AML-193 (cell line): Measurements from ENCODE around the gene GRB2.
"Not testable (repeated sequence)": the region's sequence is repeated elsewhere in the genome, so short reads cannot be mapped to it uniquely, and the experiment has no call there.

Source experiments
- DNase-seq, 2 experiments: peaks; one replicate each; lab custom pipeline; 2025; lab: John Stamatoyannopoulos, UW

GRB2 gene

GRCh38 chr17:75387771-75388170 lies 17.7 kb downstream of the GRB2 start:
- no peak for DNase-seq

GRCh38 chr17:75386430-75386829 lies 19.0 kb downstream of the GRB2 start:
- DNase-seq = no peak

- DNase-seq = no peak
Measured at GRCh38 chr17:75384751-75385150, 20.7 kb downstream of the GRB2 start.

- DNase-seq = no peak
Measured at GRCh38 chr17:75383842-75384195, 21.7 kb downstream of the GRB2 start.

- DNase-seq = no peak
Measured at GRCh38 chr17:75380750-75381149, 24.7 kb downstream of the GRB2 start.

- no peak for DNase-seq
Measured at GRCh38 chr17:75380315-75380714, 25.2 kb downstream of the GRB2 start.

GRCh38 chr17:75379426-75379825 lies 26.1 kb downstream of the GRB2 start:
- DNase-seq = not testable (repeated sequence)

- no peak for DNase-seq
Measured at GRCh38 chr17:75373280-75373679, 32.2 kb downstream of the GRB2 start.

GRCh38 chr17:75371981-75372380 lies 33.5 kb downstream of the GRB2 start:
- DNase-seq = no peak

GRCh38 chr17:75371339-75371738 lies 34.1 kb downstream of the GRB2 start:
- DNase-seq = peak; percentile 49 to 62

- no peak for DNase-seq
Measured at GRCh38 chr17:75370286-75370915, 35.1 kb downstream of the GRB2 start.

GRCh38 chr17:75367838-75368789 lies 37.4 kb downstream of the GRB2 start:
- DNase-seq = not testable (repeated sequence)

- no peak for DNase-seq
Measured at GRCh38 chr17:75367312-75367711, 38.2 kb downstream of the GRB2 start.

GRCh38 chr17:75366432-75366831 lies 39.0 kb downstream of the GRB2 start:
- DNase-seq = no peak

GRCh38 chr17:75365931-75366275 lies 39.6 kb downstream of the GRB2 start:
- DNase-seq = no peak

- no peak for DNase-seq
Measured at GRCh38 chr17:75365009-75365930, 40.2 kb downstream of the GRB2 start.

- no peak for DNase-seq
Measured at GRCh38 chr17:75364078-75364477, 41.4 kb downstream of the GRB2 start.

- no peak for DNase-seq
Measured at GRCh38 chr17:75361996-75362395, 43.5 kb downstream of the GRB2 start.

- DNase-seq = no peak
Measured at GRCh38 chr17:75361344-75361743, 44.1 kb downstream of the GRB2 start.

GRCh38 chr17:75356260-75356937 lies 49.1 kb downstream of the GRB2 start:
- DNase-seq = no peak

GRCh38 chr17:75353176-75353575 lies 52.3 kb downstream of the GRB2 start:
- peak in 1 of 2 experiments; percentile 15 for DNase-seq

GRCh38 chr17:75352079-75352569 lies 53.4 kb downstream of the GRB2 start:
- DNase-seq = no peak
